ENCODE measurements around the gene NOMO2.
"Not testable (repeated sequence)": the region's sequence is repeated elsewhere in the genome, so short reads cannot be mapped to it uniquely, and the experiment has no call there.

DNA sequence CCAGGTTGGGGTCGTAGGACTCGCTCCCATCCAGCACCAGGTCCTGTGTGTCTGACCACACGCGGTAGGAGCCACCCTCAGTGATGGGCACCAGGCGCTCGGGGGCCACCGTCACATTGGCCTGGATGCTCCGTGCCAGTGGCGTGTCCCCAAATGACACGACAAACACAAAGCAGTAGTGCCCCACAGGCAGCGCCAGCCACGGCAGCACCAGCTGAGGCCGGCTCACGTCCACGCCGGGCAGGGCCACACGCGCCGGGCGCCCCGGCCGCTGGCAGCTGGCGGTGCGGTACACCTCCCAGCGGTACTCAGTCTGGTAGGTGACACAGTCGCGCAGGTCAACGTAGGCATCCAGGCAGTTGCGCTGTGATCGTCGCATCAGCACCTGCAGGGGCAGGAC, 177.0 kb downstream of the NOMO2 start:
- not testable (repeated sequence) for TF ChIP-seq MYC (IDR thresholded peaks at IDR 0.05; ENCODE audit: borderline replicate concordance, low read length); POLR2A (IDR thresholded peaks at IDR 0.05; ENCODE audit: low read length); CEBPB (IDR thresholded peaks at IDR 0.05); ZNF302 (CRISPR knock-in tag; IDR thresholded peaks at IDR 0.05); ZSCAN20 (CRISPR knock-in tag; IDR thresholded peaks at IDR 0.05); TFCP2L1 (CRISPR knock-in tag; IDR thresholded peaks at IDR 0.05); EP300 (IDR thresholded peaks at IDR 0.05); JUNB (IDR thresholded peaks at IDR 0.05); POLR2AphosphoS2 (conservative IDR thresholded peaks at IDR 0.05; ENCODE audit: low read length); JUN (IDR thresholded peaks at IDR 0.05); BHLHE40 (IDR thresholded peaks at IDR 0.05; ENCODE audit: low read depth, low read length)
- TF ChIP-seq, protein P1, sequence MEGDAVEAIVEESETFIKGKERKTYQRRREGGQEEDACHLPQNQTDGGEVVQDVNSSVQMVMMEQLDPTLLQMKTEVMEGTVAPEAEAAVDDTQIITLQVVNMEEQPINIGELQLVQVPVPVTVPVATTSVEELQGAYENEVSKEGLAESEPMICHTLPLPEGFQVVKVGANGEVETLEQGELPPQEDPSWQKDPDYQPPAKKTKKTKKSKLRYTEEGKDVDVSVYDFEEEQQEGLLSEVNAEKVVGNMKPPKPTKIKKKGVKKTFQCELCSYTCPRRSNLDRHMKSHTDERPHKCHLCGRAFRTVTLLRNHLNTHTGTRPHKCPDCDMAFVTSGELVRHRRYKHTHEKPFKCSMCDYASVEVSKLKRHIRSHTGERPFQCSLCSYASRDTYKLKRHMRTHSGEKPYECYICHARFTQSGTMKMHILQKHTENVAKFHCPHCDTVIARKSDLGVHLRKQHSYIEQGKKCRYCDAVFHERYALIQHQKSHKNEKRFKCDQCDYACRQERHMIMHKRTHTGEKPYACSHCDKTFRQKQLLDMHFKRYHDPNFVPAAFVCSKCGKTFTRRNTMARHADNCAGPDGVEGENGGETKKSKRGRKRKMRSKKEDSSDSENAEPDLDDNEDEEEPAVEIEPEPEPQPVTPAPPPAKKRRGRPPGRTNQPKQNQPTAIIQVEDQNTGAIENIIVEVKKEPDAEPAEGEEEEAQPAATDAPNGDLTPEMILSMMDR (IDR thresholded peaks at IDR 0.05) = not testable (repeated sequence)
- TF ChIP-seq, protein P2, sequence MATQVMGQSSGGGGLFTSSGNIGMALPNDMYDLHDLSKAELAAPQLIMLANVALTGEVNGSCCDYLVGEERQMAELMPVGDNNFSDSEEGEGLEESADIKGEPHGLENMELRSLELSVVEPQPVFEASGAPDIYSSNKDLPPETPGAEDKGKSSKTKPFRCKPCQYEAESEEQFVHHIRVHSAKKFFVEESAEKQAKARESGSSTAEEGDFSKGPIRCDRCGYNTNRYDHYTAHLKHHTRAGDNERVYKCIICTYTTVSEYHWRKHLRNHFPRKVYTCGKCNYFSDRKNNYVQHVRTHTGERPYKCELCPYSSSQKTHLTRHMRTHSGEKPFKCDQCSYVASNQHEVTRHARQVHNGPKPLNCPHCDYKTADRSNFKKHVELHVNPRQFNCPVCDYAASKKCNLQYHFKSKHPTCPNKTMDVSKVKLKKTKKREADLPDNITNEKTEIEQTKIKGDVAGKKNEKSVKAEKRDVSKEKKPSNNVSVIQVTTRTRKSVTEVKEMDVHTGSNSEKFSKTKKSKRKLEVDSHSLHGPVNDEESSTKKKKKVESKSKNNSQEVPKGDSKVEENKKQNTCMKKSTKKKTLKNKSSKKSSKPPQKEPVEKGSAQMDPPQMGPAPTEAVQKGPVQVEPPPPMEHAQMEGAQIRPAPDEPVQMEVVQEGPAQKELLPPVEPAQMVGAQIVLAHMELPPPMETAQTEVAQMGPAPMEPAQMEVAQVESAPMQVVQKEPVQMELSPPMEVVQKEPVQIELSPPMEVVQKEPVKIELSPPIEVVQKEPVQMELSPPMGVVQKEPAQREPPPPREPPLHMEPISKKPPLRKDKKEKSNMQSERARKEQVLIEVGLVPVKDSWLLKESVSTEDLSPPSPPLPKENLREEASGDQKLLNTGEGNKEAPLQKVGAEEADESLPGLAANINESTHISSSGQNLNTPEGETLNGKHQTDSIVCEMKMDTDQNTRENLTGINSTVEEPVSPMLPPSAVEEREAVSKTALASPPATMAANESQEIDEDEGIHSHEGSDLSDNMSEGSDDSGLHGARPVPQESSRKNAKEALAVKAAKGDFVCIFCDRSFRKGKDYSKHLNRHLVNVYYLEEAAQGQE (IDR thresholded peaks at IDR 0.05) = not testable (repeated sequence)
- TF ChIP-seq, protein P3, sequence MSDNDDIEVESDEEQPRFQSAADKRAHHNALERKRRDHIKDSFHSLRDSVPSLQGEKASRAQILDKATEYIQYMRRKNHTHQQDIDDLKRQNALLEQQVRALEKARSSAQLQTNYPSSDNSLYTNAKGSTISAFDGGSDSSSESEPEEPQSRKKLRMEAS (IDR thresholded peaks at IDR 0.05) = not testable (repeated sequence)
